ELF-1 (cell line): ENCODE measurements around the gene PTOV1.

Source experiments
- DNase-seq: peaks from one replicate; pipeline ENCODE4 v3.0.0-alpha.2; 2016; ENCODE audit warnings: low read depth, low spot score

PTOV1 gene

GRCh38 chr19:49843265-49843664, 7.7 kb upstream of the PTOV1 start:
- no peak for DNase-seq

DNA sequence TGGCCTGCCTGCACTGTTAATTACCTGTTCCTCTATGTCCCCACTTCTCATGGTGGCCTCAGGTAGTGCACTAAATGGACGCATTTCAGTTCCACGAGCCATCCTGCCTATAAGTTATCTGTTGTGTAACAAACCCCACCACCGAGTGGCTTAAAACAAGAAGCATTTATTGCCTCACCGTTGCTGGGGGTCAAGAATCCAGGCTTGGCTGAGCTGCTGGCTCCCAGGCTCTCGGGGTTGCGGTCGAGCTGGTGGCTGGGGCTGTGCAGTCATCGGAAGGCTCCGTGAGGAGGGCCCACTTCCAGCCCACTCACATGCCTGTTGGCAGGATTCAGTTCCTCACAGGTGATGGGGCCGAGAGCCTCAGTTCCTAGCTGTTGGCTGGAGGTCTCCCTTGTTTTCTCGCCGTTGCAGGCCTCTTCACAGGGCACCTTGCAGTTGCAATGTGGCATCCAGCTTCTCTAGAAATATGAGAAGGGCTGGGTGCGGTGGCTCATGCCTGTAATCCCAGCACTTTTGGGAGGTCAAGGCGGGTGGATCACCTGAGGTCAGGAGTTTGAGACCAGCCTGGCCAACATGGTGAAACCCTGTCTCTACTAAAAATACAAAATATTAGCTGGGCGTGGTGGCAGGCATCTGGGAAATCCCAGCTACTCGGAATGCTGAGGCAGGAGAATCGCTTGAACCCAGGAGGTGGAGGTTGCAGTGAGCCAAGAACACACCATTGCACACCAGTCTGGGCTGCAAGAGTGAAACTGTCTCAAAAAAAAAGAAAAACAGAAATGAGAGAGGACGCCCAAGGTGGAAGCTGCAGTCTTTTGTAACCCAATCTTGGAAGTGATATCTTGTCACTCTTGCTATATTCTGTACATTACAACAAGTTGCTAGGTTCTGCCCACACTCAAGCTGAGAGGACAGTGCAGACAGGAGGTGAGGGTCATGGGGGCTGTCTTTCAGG, 6.5 kb upstream of the PTOV1 start:
- DNase-seq = no peak

DNA sequence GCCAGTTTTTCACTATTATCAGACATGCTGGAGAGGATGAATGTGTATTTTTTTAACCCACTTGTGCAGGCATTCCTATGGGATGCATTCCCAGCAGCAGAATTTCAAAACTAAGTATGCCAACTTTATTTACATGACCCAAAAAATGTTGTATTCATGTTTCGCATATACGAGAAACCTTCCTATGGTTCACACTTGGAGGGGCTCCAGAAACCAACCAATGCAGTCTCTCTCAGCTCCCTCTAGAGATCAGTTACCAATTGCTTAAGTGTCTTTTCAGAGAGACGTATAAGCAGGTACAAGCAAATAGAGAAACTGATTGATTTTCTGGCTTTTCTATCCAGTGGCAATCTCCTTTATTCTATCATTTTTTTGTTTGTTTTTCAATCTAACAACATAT, 5.5 kb upstream of the PTOV1 start:
- no peak for DNase-seq

DNA sequence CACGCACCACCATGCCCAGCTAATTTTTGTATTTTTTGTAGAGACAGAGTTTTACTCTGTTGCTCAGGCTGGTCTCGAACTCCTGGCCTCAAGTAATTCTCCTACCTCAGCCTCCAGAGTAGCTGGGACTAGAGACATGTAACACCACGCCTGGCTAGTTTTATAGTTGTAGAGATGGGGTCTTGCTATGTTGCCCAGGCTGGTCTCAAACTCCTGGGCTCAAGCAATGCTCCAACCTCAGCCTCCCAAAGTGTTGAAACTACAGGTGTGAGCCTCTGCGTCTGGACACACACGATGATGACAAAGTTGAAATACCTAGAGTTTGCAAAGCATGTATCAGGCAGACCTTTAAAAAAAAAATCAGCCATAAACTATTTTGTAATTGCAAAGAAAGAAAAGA, 4.6 kb upstream of the PTOV1 start:
- no peak for DNase-seq

DNA sequence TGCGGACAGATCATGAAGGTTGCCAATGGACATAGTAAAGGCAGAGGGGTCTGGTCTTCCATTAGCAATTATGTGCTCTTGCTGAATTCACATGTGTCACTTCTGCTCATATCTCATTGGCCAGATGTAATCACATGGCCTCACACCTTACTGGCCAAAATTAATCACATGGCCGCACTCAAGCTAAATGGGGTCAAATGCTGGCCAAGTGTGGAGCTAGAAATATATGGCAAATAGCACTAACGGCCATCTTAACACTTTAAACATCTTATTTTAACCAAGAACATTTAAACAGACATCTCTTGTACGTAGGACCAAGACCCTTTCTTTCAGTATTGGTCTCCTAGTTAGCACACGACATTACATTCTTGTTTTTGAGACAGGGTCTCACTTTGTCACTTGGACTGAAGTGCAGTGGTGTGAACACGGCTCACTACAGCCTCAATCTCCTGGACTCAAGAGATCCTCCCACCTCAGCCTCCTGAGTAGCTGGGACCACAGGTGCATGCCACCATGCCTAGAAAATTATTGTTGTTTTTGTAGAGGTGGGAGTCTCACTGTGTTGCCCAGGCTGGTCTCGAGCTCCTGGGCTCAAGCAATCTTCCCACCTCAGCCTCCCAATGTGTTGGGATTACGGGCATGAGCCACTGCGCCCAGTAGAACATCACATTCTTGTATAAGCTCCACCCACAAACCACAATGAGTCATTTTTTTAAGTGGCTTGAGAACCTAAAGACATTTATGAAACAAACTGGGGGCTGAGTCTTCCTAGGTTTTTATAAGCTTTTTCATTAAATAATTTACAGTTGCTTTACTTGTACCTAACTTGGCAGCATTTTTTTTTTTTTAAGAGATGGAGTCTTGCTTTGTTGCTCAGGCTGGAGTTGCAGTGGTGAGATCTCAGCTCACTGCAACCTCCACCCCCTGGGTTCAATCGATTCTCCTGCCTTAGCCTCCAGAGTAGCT, 2.9 kb upstream of the PTOV1 start:
- DNase-seq = no peak

DNA sequence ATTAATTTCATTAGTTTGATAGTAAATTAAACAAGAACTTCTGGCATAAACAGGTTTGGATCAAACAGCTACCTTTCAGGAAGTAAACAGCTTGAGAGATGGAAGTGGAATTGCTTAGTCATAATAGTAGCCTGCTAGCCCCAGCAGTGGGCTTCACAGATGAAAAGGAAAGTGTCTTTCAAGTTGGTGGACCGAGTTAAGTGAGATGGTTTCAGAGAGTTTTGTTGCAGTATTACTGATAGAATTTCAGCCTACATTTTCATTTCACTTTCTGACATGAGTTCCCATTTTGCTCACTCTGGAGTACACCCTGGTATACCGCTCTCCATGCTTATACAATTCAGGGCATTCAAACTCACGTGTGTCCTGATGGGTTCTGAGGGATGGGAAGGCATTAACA, 2.0 kb upstream of the PTOV1 start:
- DNase-seq = no peak

GRCh38 chr19:49849433-49850220, 1.3 kb upstream of the PTOV1 start:
- DNase-seq = no peak

DNA sequence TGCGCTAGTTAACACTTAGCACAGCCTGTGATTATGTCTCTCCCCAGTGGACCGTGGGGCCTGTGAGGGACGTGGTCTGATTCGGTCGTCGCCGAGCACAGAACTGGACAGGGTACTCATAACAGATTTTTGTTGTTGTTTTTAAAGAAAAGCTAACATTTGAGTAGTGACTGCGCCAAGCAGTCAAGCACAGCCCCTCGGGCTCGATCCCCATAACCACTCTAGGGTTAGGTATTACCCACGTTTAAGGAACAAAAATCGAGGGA, 805 bp upstream of the PTOV1 start:
- no peak for DNase-seq

DNA sequence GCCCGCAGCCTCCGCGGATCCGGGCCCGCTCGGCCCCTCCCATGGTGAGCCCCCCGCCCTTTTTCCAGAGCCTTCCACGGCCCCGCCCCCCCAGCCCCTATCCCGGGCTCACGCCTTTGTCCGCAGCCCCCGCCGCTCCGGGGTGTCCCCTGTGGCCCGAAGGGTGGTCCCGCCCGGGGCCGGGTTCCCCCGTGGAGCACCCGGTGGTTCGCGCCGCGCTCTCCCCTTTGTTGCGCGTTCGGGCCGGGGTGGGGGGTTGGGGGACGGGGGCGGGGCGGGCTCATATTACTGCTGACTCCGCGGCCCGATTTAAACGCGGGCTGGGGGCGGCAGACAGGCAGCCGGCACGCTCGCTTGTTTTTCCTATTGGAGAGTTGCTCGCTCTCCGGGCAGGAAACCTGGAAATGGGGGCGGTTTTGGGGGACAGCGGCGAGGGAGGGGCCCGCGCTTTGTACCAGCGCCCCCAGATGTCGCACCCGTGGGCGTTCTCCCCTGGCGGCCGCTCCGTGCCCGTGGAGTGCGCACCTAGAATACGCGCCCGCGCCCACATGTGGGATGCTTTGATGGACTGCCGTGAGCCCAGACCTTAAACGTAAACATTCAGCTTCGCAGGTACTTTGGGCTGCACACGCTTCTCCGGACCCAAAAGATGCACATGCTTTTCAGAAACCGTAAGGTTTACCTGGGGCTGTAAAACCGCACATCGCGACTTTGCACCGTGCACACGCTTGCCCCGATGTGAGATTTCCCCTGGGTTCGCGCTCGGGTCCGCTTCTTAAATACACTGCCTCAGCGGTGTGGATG, 699 bp downstream of the PTOV1 start:
- DNase-seq = peak; percentile 39

- DNase-seq = peak; percentile 31
Measured at GRCh38 chr19:49852631-49853126, 1.7 kb downstream of the PTOV1 start.

DNA sequence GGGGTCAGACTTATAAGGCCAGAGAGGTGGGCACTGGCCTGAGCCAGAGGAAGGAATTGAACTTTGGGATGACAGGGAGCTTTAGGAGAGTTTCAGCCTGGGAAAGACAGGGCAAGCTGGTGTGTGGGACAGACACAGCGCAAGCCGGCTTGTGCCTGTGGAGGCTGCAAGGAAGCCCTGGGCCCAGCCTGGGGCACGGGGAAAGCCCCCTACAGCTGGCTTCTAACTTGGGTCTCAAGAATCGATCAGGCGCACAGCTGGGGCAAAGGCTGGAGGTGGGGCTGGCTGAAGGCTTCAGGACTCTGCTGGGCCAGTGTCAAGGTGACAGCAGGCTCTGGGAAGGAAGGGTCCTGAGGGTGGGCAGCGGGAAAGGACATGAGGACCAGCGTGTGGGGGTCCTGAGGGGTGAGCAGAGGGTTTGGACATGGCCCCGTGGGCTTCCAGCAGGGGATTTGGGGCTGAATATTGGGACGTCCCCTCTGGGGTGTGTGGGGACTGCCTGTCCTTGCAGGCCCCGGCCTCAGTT, 3.0 kb downstream of the PTOV1 start:
- no peak for DNase-seq

DNA sequence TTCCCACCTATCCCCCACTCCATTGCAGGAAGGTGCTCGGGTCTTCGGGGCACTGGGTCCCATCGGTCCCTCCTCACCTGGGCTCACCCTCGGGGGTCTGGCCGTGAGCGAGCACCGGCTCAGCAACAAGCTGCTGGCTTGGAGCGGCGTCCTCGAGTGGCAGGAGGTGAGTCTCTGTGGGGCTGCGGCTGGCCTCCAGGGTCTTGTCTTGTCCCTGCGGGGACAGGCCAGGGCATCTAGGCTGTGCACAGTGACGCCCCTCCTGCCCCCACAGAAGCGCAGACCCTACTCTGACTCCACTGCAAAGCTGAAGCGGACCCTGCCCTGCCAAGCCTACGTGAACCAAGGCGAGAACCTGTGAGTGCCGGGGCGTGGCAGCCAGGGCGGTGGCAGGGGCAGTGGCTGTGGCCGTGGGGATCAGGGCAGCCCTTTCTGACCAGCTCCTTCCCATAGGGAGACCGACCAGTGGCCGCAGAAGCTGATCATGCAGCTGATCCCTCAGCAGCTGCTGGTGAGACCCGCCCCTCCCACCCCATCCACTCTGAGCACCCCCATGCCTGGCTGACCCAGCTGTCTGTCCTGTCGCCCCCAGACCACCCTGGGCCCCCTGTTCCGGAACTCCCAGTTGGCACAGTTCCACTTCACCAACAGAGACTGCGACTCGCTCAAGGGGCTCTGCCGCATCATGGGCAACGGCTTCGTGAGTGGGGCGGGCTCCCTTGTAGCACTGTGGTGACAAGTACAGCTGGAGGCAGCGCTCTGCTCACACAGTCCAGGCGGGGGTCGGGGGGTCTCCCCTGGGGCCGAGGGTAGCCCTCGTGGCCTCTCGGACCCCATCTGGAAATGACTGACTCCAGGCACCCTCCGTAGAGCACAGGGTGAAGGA, 3.7 kb downstream of the PTOV1 start:
- no peak for DNase-seq

GRCh38 chr19:49855277-49855675, 4.3 kb downstream of the PTOV1 start:
- no peak for DNase-seq

GRCh38 chr19:49855676-49856573, 5.0 kb downstream of the PTOV1 start:
- no peak for DNase-seq

DNA sequence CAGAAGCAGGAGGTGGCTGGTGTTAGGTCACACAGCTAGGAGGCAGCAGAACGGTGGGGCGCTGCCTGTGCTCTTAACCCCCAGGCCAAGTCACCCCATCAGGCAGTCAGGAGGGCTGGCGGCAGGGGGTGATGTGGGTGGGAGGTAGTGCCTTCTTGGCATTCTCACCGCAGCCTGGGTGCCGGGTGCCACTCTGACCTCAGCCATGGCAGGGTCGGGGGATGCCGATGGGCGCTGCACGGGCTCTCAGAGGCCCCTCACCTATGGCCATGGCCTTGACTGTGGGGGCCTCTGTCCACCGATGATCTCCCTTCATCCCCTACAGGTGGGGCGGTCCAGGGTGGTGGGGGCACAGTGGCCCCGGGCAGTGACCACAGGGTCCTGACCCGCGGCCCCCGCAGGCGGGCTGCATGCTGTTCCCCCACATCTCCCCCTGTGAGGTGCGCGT, 5.6 kb downstream of the PTOV1 start:
- DNase-seq = no peak

GRCh38 chr19:49857061-49857837, 6.3 kb downstream of the PTOV1 start:
- DNase-seq = no peak

GRCh38 chr19:49857838-49858087, 6.8 kb downstream of the PTOV1 start:
- DNase-seq = no peak
